ENCODE data around the gene ADGRV1. TPM values are rescaled to one million over a fixed set of nuclear protein-coding genes. Genes with fewer than 3 reads are reported as not detected.
"Not testable (repeated sequence)": the region's sequence is repeated elsewhere in the genome, so short reads cannot be mapped to it uniquely, and the experiment has no call there.

Gene ADGRV1
- polyA plus RNA-seq, 10 donors, result 0.19 to 8.6 (median 0.98) TPM

GRCh38 chr5:90550963-90551362, 7.6 kb upstream of the ADGRV1 start:
- no peak for DNase-seq

- DNase-seq, result no peak
These were observed 7.2 kb upstream of the ADGRV1 start for GRCh38 chr5:90551376-90551775.

- no peak for DNase-seq
These were observed 4.9 kb upstream of the ADGRV1 start for GRCh38 chr5:90553711-90554110.

- no peak for DNase-seq
These were observed 4.1 kb upstream of the ADGRV1 start for GRCh38 chr5:90554358-90555006.

GRCh38 chr5:90555666-90556065, 2.9 kb upstream of the ADGRV1 start:
- DNase-seq, result no peak

- DNase-seq, result peak in 1 of 3 donors; percentile 5
These were observed 1.2 kb upstream of the ADGRV1 start for GRCh38 chr5:90557391-90557790.

GRCh38 chr5:90557871-90558270, 726 bp upstream of the ADGRV1 start:
- peak in 1 of 3 donors; percentile 8 for DNase-seq

GRCh38 chr5:90560771-90561170, 2.2 kb downstream of the ADGRV1 start:
- DNase-seq, result no peak

GRCh38 chr5:90561766-90562165, 3.2 kb downstream of the ADGRV1 start:
- DNase-seq, result no peak

GRCh38 chr5:90562341-90562740, 3.7 kb downstream of the ADGRV1 start:
- DNase-seq, result no peak

GRCh38 chr5:90563108-90563507, 4.5 kb downstream of the ADGRV1 start:
- no peak for DNase-seq

GRCh38 chr5:90565491-90565890, 6.9 kb downstream of the ADGRV1 start:
- no peak for DNase-seq

GRCh38 chr5:90569084-90569483, 10.5 kb downstream of the ADGRV1 start:
- no peak for DNase-seq

GRCh38 chr5:90570034-90570433, 11.4 kb downstream of the ADGRV1 start:
- DNase-seq, result no peak

GRCh38 chr5:90571147-90571773, 12.7 kb downstream of the ADGRV1 start:
- DNase-seq, result no peak

- DNase-seq, result no peak
These were observed 17.1 kb downstream of the ADGRV1 start for GRCh38 chr5:90575712-90576111.

- DNase-seq, result not testable (repeated sequence)
These were observed 18.0 kb downstream of the ADGRV1 start for GRCh38 chr5:90576566-90576965.

- not testable (repeated sequence) for DNase-seq
These were observed 21.3 kb downstream of the ADGRV1 start for GRCh38 chr5:90579905-90580304.

GRCh38 chr5:90581956-90582355, 23.4 kb downstream of the ADGRV1 start:
- no peak for DNase-seq

- no peak for DNase-seq
These were observed 26.9 kb downstream of the ADGRV1 start for GRCh38 chr5:90585337-90585986.

- no peak for DNase-seq
These were observed 27.9 kb downstream of the ADGRV1 start for GRCh38 chr5:90586469-90586868.

- no peak for DNase-seq
These were observed 31.6 kb downstream of the ADGRV1 start for GRCh38 chr5:90590170-90590569.

GRCh38 chr5:90593083-90593482, 34.5 kb downstream of the ADGRV1 start:
- DNase-seq, result not testable (repeated sequence)
